BLaER1 (cell line): ENCODE data around the gene MAP10.

Experiments
- H3K27ac ChIP-seq: shearing (Covaris generic); formaldehyde crosslinking; 2 replicates; pipeline ENCODE4 v1.8.1; 2022
- H3K27me3 ChIP-seq: shearing (Covaris generic); formaldehyde crosslinking; 2 replicates; pipeline ENCODE4 v1.8.1; 2022
- H3K36me3 ChIP-seq: shearing (Covaris generic); formaldehyde crosslinking; 2 replicates; pipeline ENCODE4 v1.8.1; 2022
- H3K4me1 ChIP-seq: shearing (Covaris generic); formaldehyde crosslinking; 2 replicates; pipeline ENCODE4 v1.8.1; 2022
- H3K4me2 ChIP-seq: shearing (Covaris generic); formaldehyde crosslinking; 2 replicates; pipeline ENCODE4 v1.8.1; 2022
- H3K4me3 ChIP-seq: shearing (Covaris generic); formaldehyde crosslinking; 2 replicates; pipeline ENCODE4 v1.8.1; 2022
- H3K9ac ChIP-seq: shearing (Covaris generic); formaldehyde crosslinking; 2 replicates; pipeline ENCODE4 v1.8.1; 2022
- H3K9me3 ChIP-seq: shearing (Covaris generic); formaldehyde crosslinking; 2 replicates; pipeline ENCODE4 v1.8.1; 2022
- H4K20me1 ChIP-seq: shearing (Covaris generic); formaldehyde crosslinking; 2 replicates; pipeline ENCODE4 v1.8.1; 2022
- Cebpa-rat ChIP-seq: shearing (Covaris generic); IDR thresholded peaks from 2 replicates; pipeline ENCODE4 v1.8.1; 2022

Gene MAP10

DNA sequence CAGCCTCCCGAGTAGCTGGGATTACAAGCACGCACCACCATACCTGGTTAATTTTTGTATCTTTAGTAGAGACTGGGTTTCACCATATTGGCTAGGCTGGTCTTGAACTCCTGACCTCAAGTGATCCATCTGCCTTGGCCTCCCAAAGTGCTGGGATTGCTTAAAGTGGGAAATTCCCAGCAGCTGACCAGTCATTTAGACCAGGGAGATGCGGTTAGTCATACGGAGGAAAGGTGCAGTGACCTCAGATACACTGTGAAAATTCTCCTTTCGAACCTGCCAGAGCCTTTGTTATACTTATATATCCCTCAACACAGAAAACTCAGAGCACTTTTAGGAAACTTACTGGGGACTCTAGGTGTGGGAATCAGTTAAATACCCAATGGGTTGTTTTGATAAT, 39.6 kb downstream of the MAP10 start:
- Histone ChIP-seq H4K20me1 (no peaks in the 10 kb centered on the region), H3K27me3 (no peaks in the 10 kb centered on the region), H3K9me3 (peaks cover 6% of the 10 kb centered on the region; the same call in 1 of the 2 replicates), H3K4me1 (no peaks in the 10 kb centered on the region), H3K4me2 (no peak overlapping the region), H3K9ac (no peak overlapping the region), H3K36me3 (no peaks in the 10 kb centered on the region), H3K27ac (no peak overlapping the region), H3K4me3 (no peak overlapping the region)
- TF ChIP-seq Cebpa-rat = no peak

GRCh38 chr1:232845406-232845955, 40.3 kb downstream of the MAP10 start:
- H3K27ac ChIP-seq = no peak overlapping the region
- H3K36me3 ChIP-seq = no peaks in the 10 kb centered on the region
- no peak overlapping the region for H3K9ac ChIP-seq
- H4K20me1 ChIP-seq = no peaks in the 10 kb centered on the region
- no peaks in the 10 kb centered on the region for H3K9me3 ChIP-seq
- no peaks in the 10 kb centered on the region for H3K27me3 ChIP-seq
- no peak for TF ChIP-seq Cebpa-rat
- no peak overlapping the region for H3K4me3 ChIP-seq
- H3K4me1 ChIP-seq = no peaks in the 10 kb centered on the region
- H3K4me2 ChIP-seq = no peak overlapping the region; the same call in 1 of the 2 replicates

- Histone ChIP-seq H3K27me3 (no peaks in the 10 kb centered on the region), H3K27ac (no peak overlapping the region), H3K9me3 (no peaks in the 10 kb centered on the region), H3K4me3 (no peak overlapping the region), H3K4me2 (no peak overlapping the region), H3K36me3 (no peaks in the 10 kb centered on the region), H3K9ac (no peak overlapping the region), H4K20me1 (no peaks in the 10 kb centered on the region), H3K4me1 (no peaks in the 10 kb centered on the region)
- TF ChIP-seq Cebpa-rat = no peak
Observed at GRCh38 chr1:232851532-232851931, 46.3 kb downstream of the MAP10 start.

- no peaks in the 10 kb centered on the region for H3K9me3 ChIP-seq
- H3K9ac ChIP-seq = no peak overlapping the region
- no peaks in the 10 kb centered on the region for H3K4me1 ChIP-seq
- H3K4me2 ChIP-seq = no peak overlapping the region
- TF ChIP-seq Cebpa-rat = no peak
- no peak overlapping the region for H3K27ac ChIP-seq
- no peaks in the 10 kb centered on the region for H4K20me1 ChIP-seq
- no peaks in the 10 kb centered on the region for H3K27me3 ChIP-seq
- H3K4me3 ChIP-seq = no peak overlapping the region
- H3K36me3 ChIP-seq = no peaks in the 10 kb centered on the region
Observed at GRCh38 chr1:232853994-232854797, 49.0 kb downstream of the MAP10 start.

- no peaks in the 10 kb centered on the region for H3K9me3 ChIP-seq
- H3K4me1 ChIP-seq = no peaks in the 10 kb centered on the region
- no peak overlapping the region for H3K9ac ChIP-seq
- no peaks in the 10 kb centered on the region for H4K20me1 ChIP-seq
- no peak for TF ChIP-seq Cebpa-rat
- no peaks in the 10 kb centered on the region for H3K27me3 ChIP-seq
- H3K4me2 ChIP-seq = no peak overlapping the region
- H3K27ac ChIP-seq = no peak overlapping the region
- no peaks in the 10 kb centered on the region for H3K36me3 ChIP-seq
- no peak overlapping the region for H3K4me3 ChIP-seq
Observed at GRCh38 chr1:232854798-232855159, 49.6 kb downstream of the MAP10 start.

GRCh38 chr1:232856541-232856940, 51.3 kb downstream of the MAP10 start:
- H4K20me1 ChIP-seq = no peaks in the 10 kb centered on the region
- no peaks in the 10 kb centered on the region for H3K27me3 ChIP-seq
- no peak for TF ChIP-seq Cebpa-rat
- H3K27ac ChIP-seq = no peak overlapping the region
- no peak overlapping the region for H3K4me2 ChIP-seq
- no peak overlapping the region for H3K4me3 ChIP-seq
- no peak overlapping the region for H3K9ac ChIP-seq
- no peaks in the 10 kb centered on the region for H3K36me3 ChIP-seq
- no peaks in the 10 kb centered on the region for H3K4me1 ChIP-seq
- no peaks in the 10 kb centered on the region for H3K9me3 ChIP-seq
